GM12874 (cell line): ENCODE results near the gene CAPN10.

Experiments used
- CTCF ChIP-seq: IDR thresholded peaks from 2 replicates; pipeline ENCODE4 v1.5.1; 2011; ENCODE audit warnings: low read depth, mild to moderate bottlenecking, control low read depth, low read length, moderate library complexity; ENCODE audit not compliant: insufficient read depth

Gene CAPN10

GRCh38 chr2:240629619-240629967 lies 43.1 kb downstream of the CAPN10 start:
- no peak for TF ChIP-seq CTCF

GRCh38 chr2:240629968-240630770 lies 43.6 kb downstream of the CAPN10 start:
- no peak for TF ChIP-seq CTCF

- no peak for TF ChIP-seq CTCF
Observed at GRCh38 chr2:240630771-240631547, 44.4 kb downstream of the CAPN10 start.

GRCh38 chr2:240631548-240632305 lies 45.2 kb downstream of the CAPN10 start:
- no peak for TF ChIP-seq CTCF

GRCh38 chr2:240632306-240632721 lies 45.8 kb downstream of the CAPN10 start:
- no peak for TF ChIP-seq CTCF

- TF ChIP-seq CTCF = no peak
Observed at GRCh38 chr2:240635121-240635997, 48.8 kb downstream of the CAPN10 start.
